SK-N-SH (cell line): ENCODE measurements around the gene HIPK4. TPM values are rescaled to one million over a fixed set of nuclear protein-coding genes. Genes with fewer than 3 reads are reported as not detected.

ENCODE experiments used
- CTCF ChIA-PET: fragments of 300-600, 350-600 bp; formaldehyde crosslinking; extraction: SDS; loops from one replicate; lab custom pipeline; 2021; lab: Yijun Ruan, JAX
- POLR2A ChIA-PET: fragments of 350-600 bp; sonication (Branson Sonifier 250); formaldehyde crosslinking; extraction: SDS; loops from one replicate; lab custom pipeline; 2020; ENCODE audit warnings: antibody characterized with exemption, inconsistent platforms; lab: Yijun Ruan, JAX
- DNase-seq: peaks from one replicate; pipeline ENCODE4 v3.0.0; 2012
- H2AFZ ChIP-seq: fragments of 200-600 bp; sonication (generic); 2 replicates; pipeline ENCODE4 v1.8.1; 2016; ENCODE audit warnings: antibody characterized with exemption, mild to moderate bottlenecking, low read depth
- H3F3A ChIP-seq: fragments of 200-600 bp; sonication (generic); replicated peaks from 2 replicates; pipeline ENCODE3; 2016; ENCODE audit warnings: antibody characterized with exemption, mild to moderate bottlenecking; ENCODE audit not compliant: insufficient read depth
- H3K27ac ChIP-seq, 2 experiments: fragments of 200-500 bp in 1 of 2; fragments of 200-600 bp in 1 of 2; sonication (Bioruptor generic) in 1 of 2; sonication (generic), shearing (Covaris generic) in 1 of 2; 2 replicates each; pipeline versions ENCODE4 v1.5.1 to v1.6.1; 2014 to 2016; ENCODE audit warnings: low read depth in 2 of 2, inconsistent platforms in 1 of 2, low read length in 1 of 2, mild to moderate bottlenecking in 1 of 2, mixed read lengths in 1 of 2
- H3K27me3 ChIP-seq: fragments of 200-600 bp; sonication (generic), shearing (Covaris generic); 2 replicates; pipeline ENCODE4 v1.6.1; 2016; ENCODE audit warnings: mixed run types; ENCODE audit not compliant: insufficient read depth
- H3K36me3 ChIP-seq, 2 experiments: fragments of 200-500 bp in 1 of 2; fragments of 200-600 bp in 1 of 2; sonication (Bioruptor generic) in 1 of 2; sonication (generic) in 1 of 2; replicated peaks in 1 of 2; 2 replicates each; pipeline versions ENCODE3 to v1.5.1; 2014 to 2016; ENCODE audit warnings: low read length in 1 of 2, mild to moderate bottlenecking in 1 of 2; ENCODE audit not compliant: insufficient read depth in 2 of 2, control insufficient read depth in 1 of 2
- H3K4me1 ChIP-seq, 2 experiments: fragments of 200-500 bp in 1 of 2; fragments of 200-600 bp in 1 of 2; sonication (Bioruptor generic) in 1 of 2; sonication (generic), shearing (Covaris generic) in 1 of 2; 2 replicates each; pipeline versions ENCODE4 v1.5.1 to v1.6.1; 2014 to 2016; ENCODE audit warnings: low read depth in 1 of 2, low read length in 1 of 2, mixed run types in 1 of 2; ENCODE audit not compliant: insufficient read depth in 2 of 2, control insufficient read depth in 1 of 2
- H3K4me2 ChIP-seq: fragments of 200-600 bp; sonication (generic), shearing (Covaris generic); 2 replicates; pipeline ENCODE4 v1.6.1; 2017; ENCODE audit warnings: mixed run types
- H3K4me3 ChIP-seq, 2 experiments: fragments of 200-500 bp in 1 of 2; fragments of 200-600 bp in 1 of 2; sonication (Bioruptor generic) in 1 of 2; sonication (generic), shearing (Covaris generic) in 1 of 2; 2 replicates each; pipeline versions ENCODE4 v1.5.1 to v1.8.1; 2014 to 2016; ENCODE audit warnings: low read depth in 2 of 2, inconsistent platforms in 1 of 2, low read length in 1 of 2, mild to moderate bottlenecking in 1 of 2, mixed read lengths in 1 of 2, moderate library complexity in 1 of 2
- H3K79me2 ChIP-seq: fragments of 200-600 bp; sonication (generic); 2 replicates; pipeline ENCODE4 v1.8.1; 2017; ENCODE audit warnings: mild to moderate bottlenecking; ENCODE audit not compliant: insufficient read depth
- H3K9ac ChIP-seq: fragments of 200-600 bp; sonication (generic); 2 replicates; pipeline ENCODE4 v1.6.1; 2017; ENCODE audit warnings: mixed run types
- H3K9me2 ChIP-seq: fragments of 200-600 bp; sonication (generic); 2 replicates; pipeline ENCODE4 v1.6.1; 2017; ENCODE audit warnings: mixed run types
- H3K9me3 ChIP-seq: fragments of 200-600 bp; sonication (generic); 2 replicates; pipeline ENCODE4 v1.6.1; 2017; ENCODE audit warnings: mixed run types, mild to moderate bottlenecking, moderate library complexity
- H4K20me1 ChIP-seq: fragments of 200-600 bp; sonication (generic); 2 replicates; pipeline ENCODE4 v1.6.1; 2017; ENCODE audit warnings: mild to moderate bottlenecking, mixed run types; ENCODE audit not compliant: insufficient read depth
- EP300 ChIP-seq, 2 experiments: IDR thresholded peaks; 2 replicates each; pipeline versions ENCODE4 v1.4.0 to v1.6.1; 2012; ENCODE audit warnings: borderline replicate concordance in 1 of 2, low read depth in 1 of 2, low read length in 1 of 2
- FOSL2 ChIP-seq: IDR thresholded peaks from 2 replicates; pipeline ENCODE4 v1.4.0; 2012; ENCODE audit warnings: low read depth, mild to moderate bottlenecking, moderate library complexity, borderline replicate concordance
- GATA2 ChIP-seq: sonication (generic); formaldehyde crosslinking; IDR thresholded peaks from 2 replicates; pipeline ENCODE4 v1.5.0; 2020; ENCODE audit warnings: mild to moderate bottlenecking, missing genetic modification reagents
- JUND ChIP-seq: IDR thresholded peaks from 2 replicates; pipeline ENCODE4 v1.4.0; 2012
- MXI1 ChIP-seq: IDR thresholded peaks from 2 replicates; pipeline ENCODE4 v1.6.1; 2012; ENCODE audit warnings: mild to moderate bottlenecking, low read depth, low read length, improper control_type of control experiment
- POLR2AphosphoS5 ChIP-seq: IDR thresholded peaks from 2 replicates; pipeline ENCODE4 v1.6.1; 2012; ENCODE audit warnings: low read depth, low read length
- RCOR1 ChIP-seq: fragments of 150-350 bp; IDR thresholded peaks from 2 replicates; pipeline ENCODE4 v1.6.1; 2017; ENCODE audit warnings: antibody characterized with exemption, low read length
- RFX5 ChIP-seq: IDR thresholded peaks from 2 replicates; pipeline ENCODE4 v1.6.1; 2012; ENCODE audit warnings: mild to moderate bottlenecking, improper control_type of control experiment, low read length
- SMC3 ChIP-seq: IDR thresholded peaks from 2 replicates; pipeline ENCODE4 v1.6.1; 2012; ENCODE audit warnings: low read depth, low read length, improper control_type of control experiment
- TEAD4 ChIP-seq: IDR thresholded peaks from 2 replicates; pipeline ENCODE4 v1.4.0; 2012; ENCODE audit warnings: mild to moderate bottlenecking, borderline replicate concordance; ENCODE audit not compliant: insufficient read depth
- WGBS: methylation state at CpG from one replicate; pipeline ENCODE4 v1.1.6; 2017; ENCODE audit warnings: low lambda C conversion rate; 5-methylcytosine and 5-hydroxymethylcytosine counted together
- polyA plus RNA-seq, 3 experiments: library from polyadenylated mRNA; depleted of rRNA; stranded (reverse); fragments of >200 nt; gene quantifications; 2 replicates each; pipeline ENCODE4 v1.2.3, GENCODE V29; 2012
- TF ChIP-seq, protein P1 (sequence below): IDR thresholded peaks from 2 replicates; pipeline ENCODE4 v1.4.0; 2012; ENCODE audit warnings: low read depth, borderline replicate concordance
- TF ChIP-seq, protein P2 (sequence below): fragments of 200-600 bp; sonication (generic); IDR thresholded peaks from 2 replicates; pipeline ENCODE4 v1.6.1; 2017; ENCODE audit warnings: antibody characterized with exemption, mild to moderate bottlenecking, moderate library complexity
- TF ChIP-seq, protein P3 (sequence below): IDR thresholded peaks from 2 replicates; pipeline ENCODE4 v1.6.1; 2012; ENCODE audit warnings: mild to moderate bottlenecking, low read depth, low read length, moderate library complexity

The HIPK4 gene
- polyA plus RNA-seq, 1 of the 3 experiments (the other 2 are of a cell fraction) = 0.23 TPM

DNA sequence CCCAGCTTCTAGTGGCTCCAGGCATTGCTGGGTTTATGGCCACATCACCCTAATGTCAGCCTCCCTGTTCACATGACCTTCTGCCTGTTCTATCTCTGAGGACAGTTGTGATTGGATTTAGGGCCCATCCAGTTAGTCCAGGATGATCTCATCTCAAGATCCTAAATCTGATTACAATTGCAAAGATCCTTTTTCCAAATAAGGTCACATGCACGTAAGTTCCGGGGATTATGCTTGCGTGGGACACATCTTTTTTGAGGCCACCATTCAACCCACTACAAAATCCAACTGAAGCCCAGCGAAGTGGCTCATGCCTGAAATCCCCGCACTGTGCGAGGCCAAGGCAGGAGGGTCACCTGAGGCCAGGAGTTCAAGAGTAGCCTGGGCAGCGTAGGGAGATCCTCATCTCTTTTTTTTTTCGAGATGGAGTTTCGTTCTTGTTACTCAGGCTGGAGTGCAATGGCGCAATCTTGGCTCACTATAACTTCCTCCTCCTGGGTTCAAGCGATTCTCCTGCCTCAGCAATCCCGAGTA, 29.2 kb downstream of the HIPK4 start:
- H3K9ac ChIP-seq = no peak overlapping the region
- H3K4me3 ChIP-seq = no peak overlapping the region
- H3K36me3 ChIP-seq = no peaks in the 10 kb centered on the region
- H3K27me3 ChIP-seq = no peaks in the 10 kb centered on the region
- no peaks in the 10 kb centered on the region for H3K9me3 ChIP-seq
- no peak overlapping the region for H2AFZ ChIP-seq
- H3K9me2 ChIP-seq = no peaks in the 10 kb centered on the region
- H3K4me1 ChIP-seq = peaks cover 0 to 4% of the 10 kb centered on the region in 2 experiments; a peak in 3 of 4 replicates
- no peak for TF ChIP-seq RCOR1
- TF ChIP-seq SMC3 = no peak
- TF ChIP-seq EP300 (IDR thresholded peaks at IDR 0.05; ENCODE audit: borderline replicate concordance in 1 of 2, low read depth in 1 of 2, low read length in 1 of 2) = no peak
- no peak for TF ChIP-seq FOSL2
- no peak for TF ChIP-seq GATA2 (CRISPR knock-in tag)
- TF ChIP-seq JUND = no peak
- TF ChIP-seq, all 33 proteins: peak for 0
- no peak for DNase-seq
- ChIA-PET POLR2A (no interaction called here), CTCF (no interaction called here)
- no peaks in the 10 kb centered on the region for H4K20me1 ChIP-seq
- H3F3A ChIP-seq = peaks cover 7% of the 10 kb centered on the region
- no peak overlapping the region for H3K27ac ChIP-seq
- H3K4me2 ChIP-seq = no peak overlapping the region
- peaks cover 1% of the 10 kb centered on the region for H3K79me2 ChIP-seq
- 97% methylated on average over 12 of the region's 12 CpGs for WGBS

DNA sequence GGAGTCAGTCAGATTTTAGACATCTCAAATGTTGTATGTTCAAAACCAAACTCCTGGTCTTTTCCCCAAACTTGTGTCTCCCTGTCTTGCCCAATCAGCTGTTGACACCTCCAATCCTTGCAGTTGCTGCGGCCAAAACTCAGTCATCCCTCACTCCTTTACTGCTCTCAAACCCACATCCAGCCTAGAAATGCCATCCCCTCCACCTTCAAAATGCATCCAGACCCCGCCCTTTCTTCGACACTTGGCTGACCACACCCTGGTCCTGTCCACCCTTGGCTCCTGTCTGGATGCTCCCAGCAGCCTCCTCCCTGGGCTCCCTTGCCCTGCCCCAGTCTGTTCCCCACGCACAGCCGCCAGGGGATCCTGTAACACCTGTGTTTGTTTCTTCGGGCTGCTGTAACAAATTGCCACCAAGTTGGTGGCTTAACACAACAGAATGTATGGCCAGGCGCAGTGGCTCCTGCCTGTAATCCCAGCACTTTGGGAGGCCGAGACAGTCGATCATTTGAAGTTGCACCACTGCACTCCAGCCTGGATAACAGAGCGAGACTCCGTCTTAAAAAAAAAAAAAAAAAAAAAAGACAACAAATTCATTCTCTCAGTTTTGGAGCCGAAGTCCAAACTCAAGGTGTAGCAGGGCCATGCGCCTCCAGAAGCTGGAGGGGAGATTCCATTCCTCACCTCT, 29.8 kb downstream of the HIPK4 start:
- ChIA-PET POLR2A (no interaction called here), CTCF (no interaction called here)
- Histone ChIP-seq H3K4me2 (no peak overlapping the region), H2AFZ (no peak overlapping the region), H3K4me1 (peaks cover 0 to 3% of the 10 kb centered on the region in 2 experiments; a peak in 3 of 4 replicates), H3K27me3 (no peaks in the 10 kb centered on the region), H3K36me3 (no peaks in the 10 kb centered on the region), H3K9ac (no peak overlapping the region), H4K20me1 (no peaks in the 10 kb centered on the region), H3K79me2 (peaks cover 3% of the 10 kb centered on the region), H3K27ac (no peak overlapping the region), H3K4me3 (no peak overlapping the region), H3F3A (peaks cover 5% of the 10 kb centered on the region), H3K9me3 (no peaks in the 10 kb centered on the region), H3K9me2 (no peaks in the 10 kb centered on the region)
- DNase-seq = no peak
- WGBS = 96% methylated on average over 13 of the region's 13 CpGs
- TF ChIP-seq, protein P1, sequence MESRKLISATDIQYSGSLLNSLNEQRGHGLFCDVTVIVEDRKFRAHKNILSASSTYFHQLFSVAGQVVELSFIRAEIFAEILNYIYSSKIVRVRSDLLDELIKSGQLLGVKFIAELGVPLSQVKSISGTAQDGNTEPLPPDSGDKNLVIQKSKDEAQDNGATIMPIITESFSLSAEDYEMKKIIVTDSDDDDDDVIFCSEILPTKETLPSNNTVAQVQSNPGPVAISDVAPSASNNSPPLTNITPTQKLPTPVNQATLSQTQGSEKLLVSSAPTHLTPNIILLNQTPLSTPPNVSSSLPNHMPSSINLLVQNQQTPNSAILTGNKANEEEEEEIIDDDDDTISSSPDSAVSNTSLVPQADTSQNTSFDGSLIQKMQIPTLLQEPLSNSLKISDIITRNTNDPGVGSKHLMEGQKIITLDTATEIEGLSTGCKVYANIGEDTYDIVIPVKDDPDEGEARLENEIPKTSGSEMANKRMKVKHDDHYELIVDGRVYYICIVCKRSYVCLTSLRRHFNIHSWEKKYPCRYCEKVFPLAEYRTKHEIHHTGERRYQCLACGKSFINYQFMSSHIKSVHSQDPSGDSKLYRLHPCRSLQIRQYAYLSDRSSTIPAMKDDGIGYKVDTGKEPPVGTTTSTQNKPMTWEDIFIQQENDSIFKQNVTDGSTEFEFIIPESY = no peak
- TF ChIP-seq POLR2AphosphoS5 (no peak), RFX5 (no peak)

DNA sequence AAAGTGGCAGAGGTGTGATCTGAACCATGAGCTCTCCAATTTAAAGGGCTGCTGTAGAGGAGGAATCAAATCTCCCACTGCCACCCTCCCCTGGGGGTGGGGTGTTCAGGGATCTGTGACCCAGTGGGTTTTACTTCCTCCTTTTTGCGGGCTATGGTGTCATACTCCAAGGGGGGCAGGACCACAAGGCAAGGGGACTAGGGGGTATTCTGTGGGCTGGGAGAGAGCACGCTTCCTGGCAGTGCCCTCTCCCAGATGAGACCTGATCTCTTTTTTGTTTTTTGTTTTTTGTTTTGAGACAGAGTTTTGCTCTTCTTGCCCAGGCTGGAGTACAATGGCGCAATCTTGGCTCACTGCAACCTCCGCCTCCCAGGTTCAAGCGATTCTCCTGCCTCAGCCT, 31.2 kb downstream of the HIPK4 start:
- H2AFZ ChIP-seq = no peak overlapping the region
- no peak overlapping the region for H3K4me2 ChIP-seq
- WGBS = 100% methylated on average over 5 of the region's 5 CpGs
- no peak overlapping the region for H3K27ac ChIP-seq
- H3K9me3 ChIP-seq = no peaks in the 10 kb centered on the region
- H3K27me3 ChIP-seq = no peaks in the 10 kb centered on the region
- H3K4me3 ChIP-seq = no peak overlapping the region
- H3K79me2 ChIP-seq = peaks cover 3% of the 10 kb centered on the region
- no peak for TF ChIP-seq RCOR1
- TF ChIP-seq, protein P2, sequence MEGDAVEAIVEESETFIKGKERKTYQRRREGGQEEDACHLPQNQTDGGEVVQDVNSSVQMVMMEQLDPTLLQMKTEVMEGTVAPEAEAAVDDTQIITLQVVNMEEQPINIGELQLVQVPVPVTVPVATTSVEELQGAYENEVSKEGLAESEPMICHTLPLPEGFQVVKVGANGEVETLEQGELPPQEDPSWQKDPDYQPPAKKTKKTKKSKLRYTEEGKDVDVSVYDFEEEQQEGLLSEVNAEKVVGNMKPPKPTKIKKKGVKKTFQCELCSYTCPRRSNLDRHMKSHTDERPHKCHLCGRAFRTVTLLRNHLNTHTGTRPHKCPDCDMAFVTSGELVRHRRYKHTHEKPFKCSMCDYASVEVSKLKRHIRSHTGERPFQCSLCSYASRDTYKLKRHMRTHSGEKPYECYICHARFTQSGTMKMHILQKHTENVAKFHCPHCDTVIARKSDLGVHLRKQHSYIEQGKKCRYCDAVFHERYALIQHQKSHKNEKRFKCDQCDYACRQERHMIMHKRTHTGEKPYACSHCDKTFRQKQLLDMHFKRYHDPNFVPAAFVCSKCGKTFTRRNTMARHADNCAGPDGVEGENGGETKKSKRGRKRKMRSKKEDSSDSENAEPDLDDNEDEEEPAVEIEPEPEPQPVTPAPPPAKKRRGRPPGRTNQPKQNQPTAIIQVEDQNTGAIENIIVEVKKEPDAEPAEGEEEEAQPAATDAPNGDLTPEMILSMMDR = no peak
- TF ChIP-seq, protein P3, sequence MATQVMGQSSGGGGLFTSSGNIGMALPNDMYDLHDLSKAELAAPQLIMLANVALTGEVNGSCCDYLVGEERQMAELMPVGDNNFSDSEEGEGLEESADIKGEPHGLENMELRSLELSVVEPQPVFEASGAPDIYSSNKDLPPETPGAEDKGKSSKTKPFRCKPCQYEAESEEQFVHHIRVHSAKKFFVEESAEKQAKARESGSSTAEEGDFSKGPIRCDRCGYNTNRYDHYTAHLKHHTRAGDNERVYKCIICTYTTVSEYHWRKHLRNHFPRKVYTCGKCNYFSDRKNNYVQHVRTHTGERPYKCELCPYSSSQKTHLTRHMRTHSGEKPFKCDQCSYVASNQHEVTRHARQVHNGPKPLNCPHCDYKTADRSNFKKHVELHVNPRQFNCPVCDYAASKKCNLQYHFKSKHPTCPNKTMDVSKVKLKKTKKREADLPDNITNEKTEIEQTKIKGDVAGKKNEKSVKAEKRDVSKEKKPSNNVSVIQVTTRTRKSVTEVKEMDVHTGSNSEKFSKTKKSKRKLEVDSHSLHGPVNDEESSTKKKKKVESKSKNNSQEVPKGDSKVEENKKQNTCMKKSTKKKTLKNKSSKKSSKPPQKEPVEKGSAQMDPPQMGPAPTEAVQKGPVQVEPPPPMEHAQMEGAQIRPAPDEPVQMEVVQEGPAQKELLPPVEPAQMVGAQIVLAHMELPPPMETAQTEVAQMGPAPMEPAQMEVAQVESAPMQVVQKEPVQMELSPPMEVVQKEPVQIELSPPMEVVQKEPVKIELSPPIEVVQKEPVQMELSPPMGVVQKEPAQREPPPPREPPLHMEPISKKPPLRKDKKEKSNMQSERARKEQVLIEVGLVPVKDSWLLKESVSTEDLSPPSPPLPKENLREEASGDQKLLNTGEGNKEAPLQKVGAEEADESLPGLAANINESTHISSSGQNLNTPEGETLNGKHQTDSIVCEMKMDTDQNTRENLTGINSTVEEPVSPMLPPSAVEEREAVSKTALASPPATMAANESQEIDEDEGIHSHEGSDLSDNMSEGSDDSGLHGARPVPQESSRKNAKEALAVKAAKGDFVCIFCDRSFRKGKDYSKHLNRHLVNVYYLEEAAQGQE = no peak
- TF ChIP-seq MXI1 = no peak
- TF ChIP-seq TEAD4 = no peak
- H3K9ac ChIP-seq = no peak overlapping the region
- no peaks in the 10 kb centered on the region for H4K20me1 ChIP-seq
- H3K9me2 ChIP-seq = no peaks in the 10 kb centered on the region
- H3K4me1 ChIP-seq = no peaks in the 10 kb centered on the region; a peak in 1 of 4 replicates
- ChIA-PET CTCF (no interaction called here), POLR2A (no interaction called here)
- no peak for DNase-seq
- H3F3A ChIP-seq = peaks cover 3% of the 10 kb centered on the region
- H3K36me3 ChIP-seq = no peaks in the 10 kb centered on the region
